NT2/D1 (cell line): ENCODE measurements around the gene SDK1.

Source experiments
- DNase-seq: peaks from one replicate; pipeline ENCODE4 v3.0.0-alpha.2; 2011; ENCODE audit warnings: low read depth, low spot score
- H3K27me3 ChIP-seq: 2 replicates; pipeline ENCODE4 v1.6.0; 2011; ENCODE audit warnings: mild to moderate bottlenecking; ENCODE audit not compliant: insufficient read length, insufficient read depth
- H3K36me3 ChIP-seq: 2 replicates; pipeline ENCODE4 v1.6.1; 2011; ENCODE audit warnings: mild to moderate bottlenecking, low read length, mixed read lengths; ENCODE audit not compliant: insufficient read depth, insufficient read length
- H3K4me1 ChIP-seq: 2 replicates; pipeline ENCODE4 v1.5.1; 2011; ENCODE audit not compliant: insufficient read depth, insufficient read length
- H3K4me3 ChIP-seq: 2 replicates; pipeline ENCODE4 v1.5.1; 2011; ENCODE audit warnings: low read depth; ENCODE audit not compliant: insufficient read length
- H3K9ac ChIP-seq: 2 replicates; pipeline ENCODE4 v1.6.0; 2011; ENCODE audit warnings: low read depth; ENCODE audit not compliant: insufficient read length
- H3K9me3 ChIP-seq: 2 replicates; pipeline ENCODE4 v1.5.1; 2011; ENCODE audit warnings: mild to moderate bottlenecking, low read length; ENCODE audit not compliant: insufficient read depth
- SUZ12 ChIP-seq: IDR thresholded peaks from 2 replicates; pipeline ENCODE4 v1.6.1; 2011; ENCODE audit not compliant: insufficient read length, insufficient read depth; ENCODE audit errors: extremely low read depth
- YY1 ChIP-seq: IDR thresholded peaks from 2 replicates; pipeline ENCODE4 v1.6.1; 2011; ENCODE audit not compliant: insufficient read length, insufficient read depth
- ZNF274 ChIP-seq: IDR thresholded peaks from 2 replicates; pipeline ENCODE4 v1.6.1; 2011; ENCODE audit warnings: mild to moderate bottlenecking, low read depth, low read length

Gene SDK1

DNA sequence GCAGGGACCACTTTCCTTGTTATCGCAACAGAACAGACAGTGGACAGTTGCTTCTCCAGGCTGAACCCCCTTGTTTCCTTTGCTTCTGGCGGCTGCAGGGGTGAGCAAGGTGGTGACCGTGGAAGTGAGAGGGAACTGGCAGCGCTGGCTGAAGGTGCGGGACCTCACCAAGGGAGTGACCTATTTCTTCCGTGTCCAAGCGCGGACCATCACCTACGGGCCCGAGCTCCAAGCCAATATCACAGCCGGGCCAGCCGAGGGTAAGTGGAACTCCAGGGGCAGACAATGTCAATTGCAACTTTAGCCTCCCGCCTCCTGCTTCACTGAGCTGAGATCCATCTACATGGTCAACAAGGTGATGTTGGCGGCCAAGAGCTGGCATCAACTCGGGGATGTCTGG, 919.0 kb downstream of the SDK1 start:
- Histone ChIP-seq H3K36me3 (no peaks in the 10 kb centered on the region), H3K27me3 (no peaks in the 10 kb centered on the region), H3K4me3 (no peak overlapping the region), H3K9ac (no peak overlapping the region), H3K4me1 (peaks cover 4% of the 10 kb centered on the region), H3K9me3 (no peaks in the 10 kb centered on the region)
- no peak for DNase-seq
- TF ChIP-seq SUZ12 = no peak
- TF ChIP-seq ZNF274 = no peak
- TF ChIP-seq YY1 = no peak

DNA sequence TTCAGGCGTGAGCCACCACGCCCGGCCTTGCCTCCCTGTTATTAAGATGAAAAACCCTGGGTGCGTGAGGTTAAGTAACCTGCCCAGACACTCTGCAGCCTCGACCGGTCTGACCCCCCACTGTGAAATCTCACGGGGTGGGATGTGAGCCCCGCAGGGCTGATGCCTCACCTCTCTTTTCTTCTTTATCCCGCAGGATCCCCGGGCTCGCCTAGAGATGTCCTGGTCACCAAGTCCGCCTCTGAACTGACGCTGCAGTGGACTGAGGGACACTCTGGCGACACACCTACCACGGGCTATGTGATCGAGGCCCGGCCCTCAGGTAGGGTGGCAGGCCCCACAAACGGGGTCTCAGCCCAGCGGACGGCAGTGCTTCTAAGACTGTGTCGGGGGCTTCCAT, 920.0 kb downstream of the SDK1 start:
- Histone ChIP-seq H3K9me3 (no peaks in the 10 kb centered on the region), H3K4me1 (peaks cover under 1% of the 10 kb centered on the region), H3K36me3 (no peaks in the 10 kb centered on the region), H3K9ac (no peak overlapping the region), H3K27me3 (no peaks in the 10 kb centered on the region), H3K4me3 (no peak overlapping the region)
- no peak for DNase-seq
- TF ChIP-seq SUZ12 = no peak

DNA sequence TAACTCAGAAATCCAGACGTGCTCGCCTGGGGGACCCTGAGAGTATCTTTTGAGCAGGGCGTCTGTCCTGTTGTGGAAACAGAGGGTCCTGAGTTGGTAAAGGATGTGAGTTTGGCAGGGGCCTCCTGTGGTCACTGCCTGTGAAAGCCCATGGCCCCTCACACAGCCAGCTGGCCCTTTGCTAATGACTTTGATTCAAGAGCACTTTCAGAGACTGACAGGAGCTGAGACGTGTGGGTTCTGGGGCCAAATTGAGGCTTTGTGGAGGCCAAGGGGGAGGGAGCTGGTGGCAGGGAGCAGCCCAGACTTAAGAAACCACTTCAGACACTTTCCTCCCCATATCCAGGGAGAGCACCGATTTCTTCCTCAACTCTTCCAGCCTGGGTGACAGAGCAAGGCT, 921.6 kb downstream of the SDK1 start:
- H3K36me3 ChIP-seq = no peaks in the 10 kb centered on the region
- no peaks in the 10 kb centered on the region for H3K27me3 ChIP-seq
- no peak for DNase-seq
- H3K9me3 ChIP-seq = no peaks in the 10 kb centered on the region
- no peak for TF ChIP-seq SUZ12
- TF ChIP-seq YY1 = no peak
- TF ChIP-seq ZNF274 = no peak
- H3K4me3 ChIP-seq = no peak overlapping the region
- H3K9ac ChIP-seq = no peak overlapping the region
- no peaks in the 10 kb centered on the region for H3K4me1 ChIP-seq

DNA sequence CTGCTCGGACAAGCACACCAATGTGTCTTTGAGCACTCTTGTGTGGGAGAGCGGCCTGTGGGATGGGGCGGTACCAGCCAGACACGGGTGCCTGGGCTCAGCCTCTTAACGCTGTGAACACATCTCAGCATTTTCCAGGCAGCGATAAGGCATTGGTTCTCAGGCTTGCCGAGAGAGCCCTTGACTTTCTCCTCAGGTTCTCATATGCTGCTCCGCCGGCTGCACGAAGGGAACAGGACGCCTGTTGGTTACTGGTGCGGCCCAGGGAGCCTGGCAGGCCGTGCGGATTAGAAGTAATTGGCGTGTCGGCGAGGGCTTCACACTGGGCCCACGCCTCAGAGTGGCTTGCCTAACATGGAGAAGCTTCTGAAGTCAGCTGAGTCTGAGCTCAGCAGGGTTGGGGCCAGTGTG, 924.3 kb downstream of the SDK1 start:
- no peak for DNase-seq
- Histone ChIP-seq H3K9me3 (no peaks in the 10 kb centered on the region), H3K4me1 (no peaks in the 10 kb centered on the region), H3K9ac (no peak overlapping the region), H3K36me3 (no peaks in the 10 kb centered on the region), H3K4me3 (no peak overlapping the region), H3K27me3 (no peaks in the 10 kb centered on the region)
- TF ChIP-seq YY1 = no peak
- no peak for TF ChIP-seq ZNF274
- TF ChIP-seq SUZ12 = no peak

DNA sequence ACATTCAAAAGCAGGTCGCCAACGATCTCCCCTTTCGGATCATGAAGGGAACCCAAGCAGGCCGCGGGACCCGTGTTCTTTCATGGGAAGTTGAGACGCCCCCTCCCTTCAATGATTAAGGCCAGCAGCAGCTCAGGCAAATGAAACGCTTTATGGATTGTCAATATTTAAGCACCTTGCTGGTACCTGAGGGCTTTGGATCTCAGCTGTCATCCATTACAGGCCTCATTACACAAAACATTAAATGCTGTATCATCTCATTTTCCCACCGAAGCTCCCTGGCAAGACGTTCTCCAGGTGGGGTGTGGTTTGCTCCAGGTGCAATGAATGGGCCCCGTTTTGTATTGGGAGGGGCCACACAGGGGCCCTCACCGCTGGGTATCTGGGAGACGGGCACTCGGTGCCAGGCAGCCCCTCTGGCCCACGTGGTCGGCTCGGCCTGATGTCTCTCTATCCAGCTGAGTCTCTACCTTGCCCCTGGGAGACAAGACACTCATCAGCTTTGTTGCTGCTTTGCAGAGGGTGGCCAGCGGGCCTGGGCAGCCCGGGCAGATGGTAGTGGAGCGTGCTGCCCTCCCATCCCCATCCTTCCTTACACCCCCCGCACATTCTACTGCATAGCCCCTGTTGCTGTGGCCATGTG, 925.0 kb downstream of the SDK1 start:
- Histone ChIP-seq H3K9ac (peak overlapping the region; percentile 3), H3K36me3 (no peaks in the 10 kb centered on the region), H3K27me3 (no peaks in the 10 kb centered on the region), H3K9me3 (no peaks in the 10 kb centered on the region), H3K4me1 (no peaks in the 10 kb centered on the region), H3K4me3 (no peak overlapping the region)
- no peak for TF ChIP-seq YY1
- TF ChIP-seq SUZ12 = no peak
- TF ChIP-seq ZNF274 = no peak
- DNase-seq = no peak

DNA sequence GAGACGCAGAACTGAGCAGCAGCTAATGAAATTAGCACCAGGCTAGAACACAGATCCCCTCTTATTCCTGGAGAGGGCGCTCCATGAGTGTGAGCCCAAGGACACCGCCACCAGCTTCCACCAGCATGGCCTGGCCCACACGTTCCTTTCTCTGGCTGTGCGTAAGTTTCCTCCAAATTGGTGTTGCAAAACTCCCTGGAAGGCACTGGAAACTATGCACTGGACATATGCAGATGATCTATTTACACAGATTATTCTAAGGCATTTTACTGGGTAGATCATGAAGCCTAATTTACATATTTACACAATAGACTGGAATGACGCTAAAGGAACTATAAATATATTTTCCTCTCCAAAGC, 925.5 kb downstream of the SDK1 start:
- Histone ChIP-seq H3K27me3 (no peaks in the 10 kb centered on the region), H3K4me1 (no peaks in the 10 kb centered on the region), H3K4me3 (no peak overlapping the region), H3K36me3 (no peaks in the 10 kb centered on the region), H3K9me3 (no peaks in the 10 kb centered on the region), H3K9ac (peak overlapping the region; percentile 3)
- peak; percentile 49 for DNase-seq
- TF ChIP-seq YY1 (no peak), SUZ12 (no peak), ZNF274 (no peak)

DNA sequence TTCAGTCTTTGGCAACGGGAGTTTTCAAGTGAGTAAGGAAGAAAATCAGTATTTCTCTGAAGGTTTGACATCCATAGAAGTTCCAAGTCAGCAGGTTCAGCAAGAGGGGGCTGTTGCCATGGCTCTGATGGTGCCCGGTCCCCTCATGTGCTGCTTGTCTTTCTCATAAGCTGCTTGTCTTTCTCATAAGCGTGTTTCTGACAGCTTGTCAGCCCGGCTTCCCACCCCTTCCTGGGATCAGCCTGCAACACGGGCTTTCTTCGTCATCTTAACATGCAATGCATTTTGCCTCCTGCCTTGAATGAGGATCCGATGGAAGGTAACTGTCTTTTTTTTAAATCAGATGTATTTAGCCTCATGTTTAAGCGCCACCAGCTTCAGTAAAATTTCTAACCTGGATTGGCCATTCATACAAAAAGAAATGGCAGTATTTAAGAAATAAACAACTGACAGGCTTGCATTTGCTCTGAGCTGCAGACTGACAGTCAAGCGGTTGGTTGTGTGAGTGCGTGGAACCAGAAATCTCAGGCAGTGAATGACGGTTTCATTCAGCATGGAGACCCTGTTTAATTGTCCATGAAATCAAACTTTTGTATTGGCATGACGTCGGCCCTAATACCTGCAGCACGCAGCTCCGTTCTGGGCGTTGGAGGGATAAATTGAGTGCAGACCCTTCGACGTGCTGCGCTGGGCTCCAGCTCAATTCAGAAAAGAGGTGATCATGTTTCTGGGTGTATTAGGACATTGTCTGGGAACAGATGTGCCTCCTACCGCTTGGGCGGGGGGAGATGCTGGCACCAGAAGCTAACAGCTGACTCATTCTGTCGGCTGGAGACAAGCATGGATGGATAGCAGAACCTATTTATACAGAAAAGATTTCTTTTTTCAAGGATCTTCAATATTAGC, 926.3 kb downstream of the SDK1 start:
- H3K4me3 ChIP-seq = no peak overlapping the region
- no peak for DNase-seq
- H3K9me3 ChIP-seq = no peaks in the 10 kb centered on the region
- H3K4me1 ChIP-seq = no peaks in the 10 kb centered on the region
- TF ChIP-seq YY1 (no peak), SUZ12 (no peak), ZNF274 (no peak)
- H3K27me3 ChIP-seq = no peaks in the 10 kb centered on the region
- H3K36me3 ChIP-seq = no peaks in the 10 kb centered on the region
- H3K9ac ChIP-seq = no peak overlapping the region
